SK-N-SH (cell line): ENCODE data around the gene LNX2.

Source experiments
- CTCF ChIP-seq: fragments of 200-600 bp; sonication (generic); IDR thresholded peaks from 2 replicates; pipeline ENCODE4 v1.6.1; 2017; ENCODE audit warnings: antibody characterized with exemption, mild to moderate bottlenecking, moderate library complexity
- GATA2 ChIP-seq: sonication (generic); formaldehyde crosslinking; IDR thresholded peaks from 2 replicates; pipeline ENCODE4 v1.5.0; 2020; ENCODE audit warnings: mild to moderate bottlenecking, missing genetic modification reagents
- REST ChIP-seq: IDR thresholded peaks from 2 replicates; pipeline ENCODE4 v1.6.1; 2012; ENCODE audit warnings: mild to moderate bottlenecking, low read depth, low read length, moderate library complexity
- SIN3A ChIP-seq: IDR thresholded peaks from 2 replicates; pipeline ENCODE4 v1.6.1; 2012; ENCODE audit warnings: low read depth, mild to moderate bottlenecking, low read length, moderate library complexity, borderline replicate concordance
- TEAD4 ChIP-seq: IDR thresholded peaks from 2 replicates; pipeline ENCODE4 v1.4.0; 2012; ENCODE audit warnings: mild to moderate bottlenecking, borderline replicate concordance; ENCODE audit not compliant: insufficient read depth
- USF1 ChIP-seq: IDR thresholded peaks from 2 replicates; pipeline ENCODE4 v1.4.0; 2012; ENCODE audit warnings: low read depth, borderline replicate concordance
- USF2 ChIP-seq: fragments of 150-350 bp; IDR thresholded peaks from 2 replicates; pipeline ENCODE4 v1.6.1; 2017; ENCODE audit warnings: antibody characterized with exemption, low read length, low read depth, borderline replicate concordance

- no peak for TF ChIP-seq USF1
- TF ChIP-seq USF2, result no peak
- TF ChIP-seq REST, result no peak
- no peak for TF ChIP-seq CTCF
- TF ChIP-seq SIN3A, result no peak
- TF ChIP-seq TEAD4, result no peak
- no peak for TF ChIP-seq GATA2 (CRISPR knock-in tag)
Measured at GRCh38 chr13:27516103-27516502, 104.2 kb downstream of the LNX2 start.
